Stimulated activated CD8-positive, alpha-beta memory T cell treated with anti-CD3 and anti-CD28 coated beads, Interleukin-15, amount 100 ng/mL, for 48 hours (primary cell): ENCODE measurements around the gene CERS6.

Source experiments
- DNase-seq, 2 donors: peaks; one replicate each; pipeline ENCODE4 v3.0.0-alpha.2; 2020; ENCODE audit warnings: low read depth in 2 of 2

CERS6 gene

DNA sequence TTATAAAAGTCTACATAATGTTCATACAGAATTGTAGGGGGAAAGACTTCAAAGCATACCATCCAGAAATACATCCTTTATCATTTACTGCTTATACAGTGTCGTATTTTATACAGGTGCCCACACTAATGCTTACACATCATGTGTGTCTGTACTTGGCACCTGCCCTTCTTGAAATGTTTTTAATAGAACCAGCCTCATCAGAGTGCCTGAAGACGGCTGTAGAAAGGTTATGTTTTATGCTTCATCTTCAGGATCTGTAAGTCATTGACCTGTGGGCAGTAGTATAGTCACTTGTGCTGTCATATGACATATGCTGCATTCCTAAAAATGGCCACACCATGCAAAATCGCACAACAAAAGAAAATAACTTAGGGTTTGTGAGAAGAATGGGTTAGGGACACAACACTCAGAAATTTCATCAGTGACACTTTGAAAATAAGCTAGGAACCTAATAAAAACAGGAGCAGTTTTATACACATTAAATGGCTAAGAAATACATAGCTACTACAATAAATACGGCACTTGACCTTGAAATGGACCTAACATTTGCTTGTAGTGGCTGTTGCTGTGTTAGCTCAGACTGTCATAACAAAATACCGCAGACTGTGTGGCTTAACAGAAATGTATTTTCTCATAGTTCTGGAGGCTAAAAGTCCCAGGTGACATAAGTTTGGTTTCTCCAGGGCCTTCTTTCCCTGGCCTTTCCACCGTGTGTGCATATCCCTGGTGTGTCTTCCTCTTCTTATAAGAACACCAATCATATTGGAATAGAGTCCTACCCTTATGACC lies 112.6 kb downstream of the CERS6 start:
- no peak for DNase-seq

DNA sequence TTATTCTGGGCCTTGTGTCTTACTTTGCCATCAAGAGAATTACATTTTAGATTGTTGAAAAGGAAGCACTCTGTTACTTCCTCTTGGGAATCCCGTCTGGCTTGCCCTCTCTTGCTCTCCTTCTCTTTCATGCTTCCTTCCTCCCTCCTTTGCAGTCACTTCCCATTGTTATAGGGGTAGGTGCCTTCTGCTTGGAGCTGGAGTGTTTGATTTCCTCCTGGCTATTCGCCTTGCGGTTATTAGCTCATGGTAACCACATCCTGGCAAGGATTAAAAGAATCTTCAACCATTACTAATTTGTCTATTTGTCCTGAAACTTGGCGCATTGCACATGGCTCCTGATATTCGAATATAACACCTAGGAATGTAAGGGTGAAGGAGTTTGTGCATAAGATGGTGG lies 115.0 kb downstream of the CERS6 start:
- DNase-seq = no peak

DNA sequence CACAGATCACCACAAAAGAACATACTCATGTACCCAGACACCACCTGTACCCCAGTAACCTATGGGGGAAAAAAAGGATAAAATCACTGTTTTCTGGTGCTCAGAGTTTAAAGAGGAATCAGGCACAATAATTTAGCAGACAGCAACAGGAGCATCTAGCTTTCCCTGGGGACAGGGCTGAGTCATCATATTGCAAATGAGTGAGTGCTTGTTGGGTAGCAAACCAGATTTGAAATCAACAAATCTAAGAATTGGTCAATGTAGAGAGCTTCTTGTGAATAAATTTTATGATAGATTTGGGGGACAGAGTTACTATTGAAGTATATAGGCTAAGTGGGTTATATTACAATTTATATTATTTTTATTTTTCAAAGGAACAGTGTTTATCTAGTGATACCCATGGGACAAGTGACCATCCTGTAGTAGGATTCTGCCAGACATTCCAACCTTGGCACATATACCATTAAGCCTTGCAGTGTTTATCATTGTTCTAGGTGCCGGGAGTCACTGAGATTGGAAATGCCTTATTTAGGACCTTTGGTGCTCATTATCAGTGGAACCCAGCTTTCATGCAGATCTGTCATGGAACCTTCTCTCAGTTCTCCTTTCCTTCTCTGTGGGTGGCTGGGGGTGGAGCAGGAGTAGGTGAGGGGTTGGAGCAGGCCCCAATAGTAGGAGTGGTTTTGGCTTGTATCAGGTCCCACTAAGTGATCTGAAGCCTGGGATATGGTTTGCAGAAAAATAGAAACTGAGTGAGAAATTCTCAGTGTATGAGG lies 117.2 kb downstream of the CERS6 start:
- DNase-seq = no peak

DNA sequence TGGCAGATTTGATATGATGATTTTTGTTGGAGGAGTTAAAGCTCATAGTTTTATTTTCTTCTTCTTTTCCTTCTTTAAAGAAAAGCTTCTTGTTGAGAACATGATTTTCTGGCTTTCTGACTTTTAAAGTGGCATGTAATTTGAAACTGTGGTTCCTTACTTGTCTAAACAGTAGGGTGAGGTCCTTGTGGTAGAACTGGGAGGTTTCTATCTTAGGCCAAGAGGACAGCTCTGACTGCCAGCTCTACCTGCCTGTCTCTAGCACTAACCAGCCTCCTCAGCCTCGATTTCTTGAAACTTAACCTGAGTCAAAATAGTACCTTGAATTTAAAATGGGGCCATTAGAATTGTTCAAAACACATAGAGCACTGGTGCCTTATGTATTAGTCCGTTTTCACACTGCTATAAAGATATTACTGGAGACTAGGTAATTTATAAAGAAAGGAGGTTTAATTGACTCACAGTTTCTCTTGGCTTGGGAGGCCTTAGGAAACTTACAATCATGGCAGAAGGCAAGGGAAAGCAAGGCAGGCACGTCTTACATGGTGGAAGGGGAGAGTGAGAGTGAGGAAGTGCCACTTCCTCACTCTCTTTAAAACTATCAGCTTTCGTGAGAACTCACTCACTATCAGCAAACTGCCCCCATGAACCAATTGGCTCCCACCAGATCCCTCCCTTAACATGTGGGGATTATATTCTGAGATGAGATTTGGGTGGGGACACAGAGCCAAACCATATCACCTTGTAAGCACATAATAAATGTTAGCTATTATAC lies 119.0 kb downstream of the CERS6 start:
- no peak for DNase-seq

DNA sequence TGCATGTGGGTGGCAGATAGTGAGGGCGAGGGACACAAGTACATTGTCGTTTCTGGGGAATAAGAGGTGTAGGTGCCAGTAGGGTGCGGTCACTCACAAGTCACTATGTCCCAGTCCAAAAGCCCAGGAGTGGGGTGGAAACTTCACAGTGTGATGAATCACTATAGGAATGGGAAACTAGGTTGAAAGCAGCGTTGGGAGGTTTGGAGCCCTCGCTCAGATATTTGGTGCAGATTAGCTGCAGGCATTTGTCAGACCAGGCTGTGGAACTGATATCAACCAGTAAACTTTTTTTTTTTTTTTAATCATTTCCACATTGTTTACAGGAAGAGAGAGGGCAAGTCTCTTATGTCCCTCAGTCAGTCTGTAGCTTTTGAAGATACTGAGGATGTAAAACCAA lies 121.8 kb downstream of the CERS6 start:
- DNase-seq = no peak

DNA sequence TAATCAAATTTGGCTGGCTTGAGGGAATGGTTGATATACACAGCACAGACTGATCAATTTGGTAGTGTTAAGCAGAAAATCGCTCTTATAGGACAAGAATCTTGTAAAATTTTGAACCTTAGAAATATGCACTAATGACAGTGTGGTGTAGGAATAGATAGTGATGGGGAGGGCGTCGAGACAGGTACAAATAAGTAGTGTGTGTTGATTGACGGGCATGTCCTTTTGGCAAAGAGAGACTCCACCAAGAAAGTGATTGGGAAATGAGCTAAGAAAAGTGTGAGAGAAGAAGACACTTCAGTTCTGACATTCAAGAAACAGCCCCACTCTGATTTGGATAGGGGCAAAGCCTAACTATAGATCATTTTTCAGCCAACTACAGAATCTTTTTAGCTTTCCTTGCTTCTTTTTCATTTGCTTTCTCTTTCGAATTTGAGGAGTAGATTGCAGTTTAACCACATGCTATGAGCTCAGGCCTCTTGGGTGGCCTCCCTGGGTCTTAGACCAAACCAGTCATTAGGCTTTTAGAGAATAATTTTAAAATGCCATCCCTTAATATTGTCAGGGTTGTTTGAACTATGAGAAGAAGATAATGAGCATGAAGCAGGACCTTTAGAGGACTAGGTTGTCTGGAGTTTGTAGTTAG lies 127.1 kb downstream of the CERS6 start:
- DNase-seq = no peak

DNA sequence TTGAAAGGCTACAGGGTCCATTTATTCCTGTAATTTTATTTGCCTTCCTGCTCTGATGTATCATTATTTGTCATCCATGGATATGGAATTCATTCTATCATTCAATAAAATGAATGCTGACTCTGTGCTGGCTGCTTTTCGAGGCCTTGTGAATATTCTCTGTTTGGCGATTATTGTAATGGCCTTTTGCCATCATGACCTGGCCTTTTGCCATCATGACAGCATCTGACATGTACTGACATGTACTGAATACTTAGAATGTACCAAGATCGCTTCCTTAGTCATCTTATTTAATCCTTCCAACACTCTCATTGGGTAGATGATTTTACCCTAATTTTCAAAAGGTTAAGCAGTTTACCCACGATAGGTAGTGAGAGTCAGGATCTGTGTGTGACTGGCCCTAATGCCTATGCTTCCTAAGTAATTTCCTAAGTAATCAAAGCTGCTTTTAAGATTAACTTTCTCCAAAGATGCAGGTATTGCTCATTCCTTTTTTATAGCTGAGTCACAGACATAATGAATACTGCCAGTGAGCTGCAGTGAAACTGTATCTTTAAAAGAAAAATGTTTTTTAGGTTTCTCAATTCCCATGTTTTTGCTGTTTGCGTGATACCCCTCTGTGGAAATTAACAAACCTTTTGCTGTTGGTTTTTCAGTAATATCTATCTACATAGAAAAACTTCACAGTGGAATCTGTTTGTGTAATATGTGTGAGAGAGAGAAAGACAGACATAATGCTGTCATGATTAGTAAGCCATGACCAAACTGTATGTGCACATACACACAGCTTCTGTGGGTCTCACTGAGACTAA lies 127.8 kb downstream of the CERS6 start:
- DNase-seq = no peak

DNA sequence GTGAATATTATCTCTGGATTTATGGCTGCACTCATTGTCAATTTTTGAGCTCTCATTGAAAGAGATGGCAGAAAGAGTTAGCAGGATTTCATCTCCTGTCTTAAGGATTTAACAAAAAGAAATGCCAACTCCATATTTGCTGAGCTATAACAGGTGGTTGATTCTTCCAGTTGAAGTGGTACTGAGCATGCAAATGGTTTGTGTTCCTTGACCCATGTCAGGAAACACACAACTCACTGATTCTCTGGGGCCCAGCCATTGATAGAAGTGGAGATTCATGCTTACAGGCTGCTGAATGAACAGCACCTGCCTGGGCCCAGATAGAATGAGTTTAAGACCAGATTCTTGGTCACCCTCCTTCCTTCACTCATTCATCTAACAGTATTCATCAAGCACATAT lies 128.8 kb downstream of the CERS6 start:
- DNase-seq = no peak

DNA sequence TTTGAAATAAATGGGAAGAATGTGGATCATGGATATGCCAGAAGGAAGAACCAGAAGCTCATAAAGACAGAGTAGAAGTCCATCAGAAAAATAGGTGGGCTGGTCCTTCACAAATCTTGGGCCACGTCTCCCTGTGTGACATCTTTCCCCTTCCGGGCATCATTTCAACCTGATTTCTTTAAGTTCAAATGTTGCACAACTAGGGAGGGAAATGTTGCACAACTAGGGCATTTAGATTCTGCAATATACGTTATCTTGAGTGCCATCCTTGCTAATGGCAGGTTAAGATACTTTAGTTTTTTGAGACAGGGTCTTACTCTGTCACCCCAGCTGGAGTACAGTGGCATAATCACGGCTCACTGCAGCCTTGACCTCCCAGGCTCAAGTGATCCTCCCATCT lies 129.6 kb downstream of the CERS6 start:
- DNase-seq = no peak

DNA sequence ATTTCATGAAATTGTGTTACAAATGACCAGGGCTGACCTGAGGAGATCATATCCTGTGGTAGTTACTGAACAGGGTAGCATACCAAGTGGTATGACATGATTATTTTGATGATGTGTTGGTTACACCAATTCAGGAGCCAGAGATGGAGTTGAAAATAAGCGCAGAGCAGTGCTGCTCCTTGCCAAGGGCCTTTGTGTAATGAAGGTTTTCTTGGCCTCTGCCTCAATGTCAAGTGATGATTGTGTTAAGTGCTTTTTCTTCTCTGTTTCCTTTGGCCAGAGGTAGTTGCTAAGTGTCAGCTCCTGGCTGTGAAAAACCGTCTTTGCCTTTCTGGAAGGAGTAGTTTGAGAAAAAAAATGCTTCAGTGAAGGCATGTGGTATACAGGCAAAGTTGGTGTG lies 131.2 kb downstream of the CERS6 start:
- DNase-seq = no peak

DNA sequence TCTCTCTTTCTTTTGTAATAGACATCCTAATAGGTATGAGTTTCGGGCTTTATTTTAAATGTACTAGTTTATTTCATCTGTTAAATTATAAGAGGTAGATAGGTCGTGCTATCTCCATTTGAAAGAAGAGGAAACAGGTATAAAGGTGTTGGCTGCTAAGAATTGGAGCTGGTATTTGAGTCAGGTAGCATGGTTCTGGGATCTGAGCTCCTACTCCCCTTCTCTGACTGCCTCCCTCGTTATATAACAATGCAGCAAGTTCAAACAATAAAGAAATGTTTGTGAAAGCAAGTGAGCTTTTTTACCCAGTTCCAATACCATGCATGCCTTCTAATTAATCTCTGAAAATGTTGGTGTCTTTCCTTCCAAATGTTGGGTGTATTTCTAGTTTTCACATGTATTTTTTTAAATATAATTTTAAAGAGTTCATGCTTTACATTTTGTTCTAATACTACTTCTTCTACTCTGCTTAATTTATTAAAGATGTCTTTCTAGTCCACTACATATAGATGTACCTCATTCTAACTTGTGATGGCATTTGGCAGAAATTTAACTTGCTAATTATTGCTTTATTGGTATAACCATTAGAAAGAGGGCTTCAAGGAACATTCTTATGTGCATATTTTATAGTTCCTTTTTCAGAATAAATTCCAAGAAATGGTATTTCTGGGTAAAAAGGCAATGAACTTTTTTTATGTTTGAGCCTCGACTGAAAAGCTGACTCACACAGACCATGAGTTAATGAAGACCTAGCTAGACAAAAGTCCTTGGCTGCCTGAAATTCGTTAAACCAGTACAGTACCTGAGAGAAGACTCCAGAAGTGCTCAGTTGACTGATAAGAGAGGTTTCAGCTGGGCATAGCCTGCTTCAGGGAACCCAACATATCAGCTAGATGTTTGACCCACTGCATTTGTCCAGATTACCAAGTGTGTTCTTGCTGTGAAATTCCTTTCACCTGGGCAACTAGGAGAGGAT lies 133.5 kb downstream of the CERS6 start:
- no peak for DNase-seq

DNA sequence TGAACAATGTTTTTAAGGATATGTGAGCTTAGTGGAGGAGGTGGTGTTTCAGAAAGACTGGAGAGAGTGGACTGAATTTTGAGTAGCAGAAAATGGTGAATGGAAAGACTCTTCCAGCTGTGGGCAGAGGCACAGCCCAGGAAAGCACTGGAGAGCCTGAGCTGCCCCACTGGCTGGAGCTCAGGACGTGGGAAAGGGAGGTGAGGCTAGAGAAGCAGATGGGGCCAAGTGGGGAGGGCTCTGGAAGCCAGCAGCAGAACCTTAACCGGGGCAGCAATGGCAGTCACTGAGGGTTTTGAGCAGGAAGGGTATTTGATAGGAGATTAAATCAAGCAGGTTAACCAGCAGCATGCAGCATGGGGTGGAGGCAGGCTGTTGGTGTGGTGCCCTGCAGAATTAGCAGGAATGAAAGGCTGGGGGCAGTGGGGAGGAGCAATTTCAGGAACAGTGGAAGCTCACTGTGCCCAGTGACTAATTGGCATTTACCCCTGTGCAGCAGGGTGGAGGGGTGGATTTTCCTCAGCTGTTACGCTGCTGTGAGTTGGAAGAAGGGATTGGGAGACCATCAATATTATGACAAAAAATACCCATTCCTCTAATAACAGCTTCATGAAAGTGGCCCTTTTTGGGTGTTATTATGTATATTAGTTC lies 136.2 kb downstream of the CERS6 start:
- no peak for DNase-seq

DNA sequence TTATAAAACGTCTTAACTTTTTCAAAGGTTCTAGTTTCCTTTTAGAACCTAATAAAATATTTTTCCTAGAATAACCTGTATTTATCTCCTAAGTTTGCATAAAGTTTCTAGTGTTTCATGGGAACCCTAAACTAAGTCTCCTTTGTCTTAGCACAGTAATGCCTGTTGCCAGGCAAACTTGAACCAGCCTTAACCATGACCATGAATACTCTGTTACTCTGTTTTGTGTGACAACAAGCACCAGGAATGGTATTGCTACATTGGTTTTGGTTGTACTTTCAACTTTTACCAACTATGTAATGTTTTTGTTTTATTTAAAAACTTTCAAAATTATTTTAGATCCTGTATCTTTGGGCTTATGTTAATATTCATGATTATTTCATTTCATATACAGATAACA lies 137.6 kb downstream of the CERS6 start:
- no peak for DNase-seq

DNA sequence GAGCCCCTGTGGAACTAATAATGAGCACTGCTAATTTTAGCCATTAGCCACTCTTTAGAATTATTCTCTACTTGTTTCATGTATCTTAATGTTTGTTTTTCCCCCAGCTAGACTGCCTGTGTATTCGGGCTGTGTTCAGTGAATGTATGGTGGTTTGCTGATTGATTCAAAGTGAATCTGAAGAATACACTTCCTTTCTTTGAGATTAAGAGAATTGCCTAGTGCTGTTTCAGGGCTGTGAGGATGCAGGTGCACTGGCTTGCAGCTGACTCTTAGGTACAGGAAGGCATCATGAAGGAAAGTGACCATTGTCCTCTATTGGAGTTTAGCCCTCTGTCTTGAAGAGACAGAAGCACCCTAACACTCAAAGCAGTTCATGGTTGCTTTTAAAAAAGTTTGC lies 138.7 kb downstream of the CERS6 start:
- DNase-seq = no peak

DNA sequence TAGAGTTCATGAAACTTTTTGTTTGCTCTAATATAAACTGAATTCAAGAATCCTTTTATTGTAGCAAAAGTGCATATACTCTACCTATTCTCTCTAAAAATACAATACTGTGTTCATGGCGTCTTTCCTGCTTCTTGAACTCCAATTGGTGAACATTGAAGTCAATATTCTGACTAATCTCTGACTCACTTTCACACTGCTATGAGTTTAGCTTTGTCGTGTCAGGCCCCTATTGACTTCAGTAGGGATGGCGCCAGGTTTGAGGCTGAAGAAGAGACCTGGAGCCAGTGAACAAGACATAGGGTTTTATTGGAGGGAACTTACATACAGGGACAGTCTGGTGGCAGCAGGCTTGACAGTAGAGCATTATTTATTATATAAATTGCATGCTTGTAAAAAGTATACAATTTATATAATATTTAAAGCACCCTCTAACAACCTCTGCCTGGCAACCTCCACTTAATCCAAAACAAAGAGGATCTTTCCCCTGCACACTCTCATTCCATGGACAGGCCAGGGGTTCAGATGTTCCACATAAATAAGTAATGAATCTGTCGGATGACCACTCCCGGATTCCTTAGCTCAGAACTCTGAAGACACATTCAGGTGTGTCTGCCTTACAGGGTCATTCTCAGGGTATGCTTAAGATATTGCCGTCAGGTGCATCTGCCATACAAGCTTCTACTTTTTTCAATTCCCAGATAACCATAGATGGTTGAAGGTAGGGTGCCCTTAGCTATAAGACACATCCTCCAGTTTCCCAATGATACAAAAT lies 141.0 kb downstream of the CERS6 start:
- no peak for DNase-seq

DNA sequence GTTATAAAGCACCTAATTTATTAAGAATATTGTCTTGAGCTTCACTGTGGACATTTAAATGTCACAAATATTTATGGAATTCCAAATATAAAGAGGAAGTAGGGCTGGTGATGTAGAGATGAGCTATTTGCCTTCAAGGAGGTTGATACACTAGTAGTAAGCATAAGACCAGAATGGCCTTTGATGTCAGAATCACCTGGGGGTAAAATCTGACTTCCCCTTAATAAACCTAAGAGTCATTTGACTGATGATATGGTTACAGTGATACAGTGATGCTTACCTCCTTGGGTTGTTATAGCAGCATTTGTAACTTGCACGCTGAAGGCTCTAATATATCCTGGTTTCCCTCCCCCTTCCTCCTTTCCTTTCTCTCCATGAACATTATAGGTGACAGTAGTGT lies 143.7 kb downstream of the CERS6 start:
- no peak for DNase-seq

DNA sequence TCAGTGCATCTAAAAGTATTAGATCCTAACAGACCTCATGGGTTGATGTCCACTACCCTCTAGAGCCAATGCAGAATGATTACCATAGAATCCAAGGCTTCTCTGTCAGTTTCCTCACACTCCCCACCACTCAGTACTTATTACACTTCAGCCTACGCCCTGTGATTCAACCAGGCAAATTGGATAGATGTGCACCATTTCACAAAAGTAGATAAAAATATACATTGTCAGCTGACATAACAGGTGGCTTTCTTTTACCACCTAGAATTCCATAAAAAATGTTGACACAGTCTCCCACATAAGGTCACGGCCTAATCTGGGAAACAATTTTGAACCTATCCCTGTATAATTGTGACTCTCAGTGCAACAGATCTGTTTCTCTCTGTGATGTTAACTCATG lies 144.9 kb downstream of the CERS6 start:
- DNase-seq = no peak

DNA sequence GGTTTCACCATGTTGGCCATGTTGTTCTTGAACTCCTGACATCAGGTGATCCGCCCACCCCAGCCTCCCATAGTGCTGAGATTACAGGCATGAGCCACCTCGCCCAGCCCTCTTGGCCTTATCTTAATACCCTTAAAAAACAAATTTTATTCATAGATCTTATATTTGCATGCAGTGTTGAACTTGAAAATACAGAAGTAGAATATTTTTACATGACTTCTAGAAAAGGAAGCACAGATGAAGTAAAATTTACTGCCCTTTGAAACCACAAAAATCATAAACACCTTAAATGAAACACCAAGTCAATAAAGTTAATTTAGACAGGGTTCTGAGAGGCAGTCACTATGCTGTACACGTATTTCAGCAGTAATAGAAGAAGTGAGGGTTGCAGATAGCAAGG lies 145.7 kb downstream of the CERS6 start:
- DNase-seq = no peak

DNA sequence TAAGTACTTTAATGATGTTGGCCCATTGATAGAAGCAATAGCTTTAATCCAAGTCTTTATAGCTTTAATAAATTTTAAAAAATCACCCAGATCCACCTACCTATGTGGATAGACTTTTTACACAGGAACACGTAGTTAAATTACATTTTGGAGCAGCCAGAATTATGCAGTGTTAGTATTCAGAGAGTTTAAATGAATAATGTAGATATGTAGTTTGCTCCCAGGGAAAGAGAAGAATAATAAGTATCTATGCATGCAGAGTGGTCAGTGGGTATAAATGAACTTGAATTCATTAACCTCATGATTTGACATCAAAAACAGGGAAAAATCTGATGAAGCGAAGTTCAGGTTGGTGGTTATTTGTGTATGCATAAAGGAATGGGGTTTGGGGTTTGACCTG lies 146.3 kb downstream of the CERS6 start:
- DNase-seq = no peak
